HL-60 (cell line): ENCODE data around the gene UQCR11.

Source experiments
- DNase-seq, 2 experiments: peaks; one replicate each; pipeline ENCODE4 v3.0.0-alpha.2; 2010 to 2020; ENCODE audit warnings: low read depth in 1 of 2, low spot score in 1 of 2
- H3K27ac ChIP-seq: fragments of 250-450 bp; sonication (Bioruptor Pico); replicated peaks from 2 replicates; pipeline ENCODE4 v1.5.1; 2020; ENCODE audit warnings: mild to moderate bottlenecking, moderate library complexity
- H3K27me3 ChIP-seq: fragments of 250-450 bp; sonication (Bioruptor Pico); 2 replicates; pipeline ENCODE4 v1.5.1; 2021; ENCODE audit warnings: mild to moderate bottlenecking, moderate library complexity; ENCODE audit not compliant: insufficient read depth, poor library complexity, severe bottlenecking
- H3K4me3 ChIP-seq: replicated peaks from 2 replicates; pipeline ENCODE4 v1.5.1; 2011; ENCODE audit warnings: mild to moderate bottlenecking, control low read depth, low read length; ENCODE audit not compliant: insufficient read depth
- GABPA ChIP-seq: IDR thresholded peaks from 2 replicates; pipeline ENCODE4 v1.6.1; 2012; ENCODE audit warnings: low read depth
- POLR2AphosphoS5 ChIP-seq: IDR thresholded peaks from 2 replicates; pipeline ENCODE4 v1.6.1; 2012; ENCODE audit warnings: low read depth
- SPI1 ChIP-seq: IDR thresholded peaks from 2 replicates; pipeline ENCODE4 v1.6.1; 2012; ENCODE audit warnings: low read depth, mild to moderate bottlenecking, borderline replicate concordance
- TF ChIP-seq, protein P1 (sequence below): IDR thresholded peaks from 2 replicates; pipeline ENCODE4 v1.6.1; 2012; ENCODE audit warnings: low read depth; ENCODE audit not compliant: insufficient replicate concordance
- TF ChIP-seq, protein P2 (sequence below): IDR thresholded peaks from one replicate; pipeline ENCODE4 v1.5.1; 2011; ENCODE audit warnings: low read length, control low read depth, inconsistent platforms; ENCODE audit not compliant: insufficient read depth

The UQCR11 gene

GRCh38 chr19:1634938-1635243 is 29.6 kb upstream of the UQCR11 start:
- no peak overlapping the region for H3K4me3 ChIP-seq
- DNase-seq = no peak
- H3K27ac ChIP-seq = no peak overlapping the region
- no peaks in the 10 kb centered on the region for H3K27me3 ChIP-seq
- TF ChIP-seq, protein P1, sequence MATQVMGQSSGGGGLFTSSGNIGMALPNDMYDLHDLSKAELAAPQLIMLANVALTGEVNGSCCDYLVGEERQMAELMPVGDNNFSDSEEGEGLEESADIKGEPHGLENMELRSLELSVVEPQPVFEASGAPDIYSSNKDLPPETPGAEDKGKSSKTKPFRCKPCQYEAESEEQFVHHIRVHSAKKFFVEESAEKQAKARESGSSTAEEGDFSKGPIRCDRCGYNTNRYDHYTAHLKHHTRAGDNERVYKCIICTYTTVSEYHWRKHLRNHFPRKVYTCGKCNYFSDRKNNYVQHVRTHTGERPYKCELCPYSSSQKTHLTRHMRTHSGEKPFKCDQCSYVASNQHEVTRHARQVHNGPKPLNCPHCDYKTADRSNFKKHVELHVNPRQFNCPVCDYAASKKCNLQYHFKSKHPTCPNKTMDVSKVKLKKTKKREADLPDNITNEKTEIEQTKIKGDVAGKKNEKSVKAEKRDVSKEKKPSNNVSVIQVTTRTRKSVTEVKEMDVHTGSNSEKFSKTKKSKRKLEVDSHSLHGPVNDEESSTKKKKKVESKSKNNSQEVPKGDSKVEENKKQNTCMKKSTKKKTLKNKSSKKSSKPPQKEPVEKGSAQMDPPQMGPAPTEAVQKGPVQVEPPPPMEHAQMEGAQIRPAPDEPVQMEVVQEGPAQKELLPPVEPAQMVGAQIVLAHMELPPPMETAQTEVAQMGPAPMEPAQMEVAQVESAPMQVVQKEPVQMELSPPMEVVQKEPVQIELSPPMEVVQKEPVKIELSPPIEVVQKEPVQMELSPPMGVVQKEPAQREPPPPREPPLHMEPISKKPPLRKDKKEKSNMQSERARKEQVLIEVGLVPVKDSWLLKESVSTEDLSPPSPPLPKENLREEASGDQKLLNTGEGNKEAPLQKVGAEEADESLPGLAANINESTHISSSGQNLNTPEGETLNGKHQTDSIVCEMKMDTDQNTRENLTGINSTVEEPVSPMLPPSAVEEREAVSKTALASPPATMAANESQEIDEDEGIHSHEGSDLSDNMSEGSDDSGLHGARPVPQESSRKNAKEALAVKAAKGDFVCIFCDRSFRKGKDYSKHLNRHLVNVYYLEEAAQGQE = no peak
- TF ChIP-seq GABPA (no peak), POLR2AphosphoS5 (no peak), SPI1 (no peak)
- TF ChIP-seq, protein P2, sequence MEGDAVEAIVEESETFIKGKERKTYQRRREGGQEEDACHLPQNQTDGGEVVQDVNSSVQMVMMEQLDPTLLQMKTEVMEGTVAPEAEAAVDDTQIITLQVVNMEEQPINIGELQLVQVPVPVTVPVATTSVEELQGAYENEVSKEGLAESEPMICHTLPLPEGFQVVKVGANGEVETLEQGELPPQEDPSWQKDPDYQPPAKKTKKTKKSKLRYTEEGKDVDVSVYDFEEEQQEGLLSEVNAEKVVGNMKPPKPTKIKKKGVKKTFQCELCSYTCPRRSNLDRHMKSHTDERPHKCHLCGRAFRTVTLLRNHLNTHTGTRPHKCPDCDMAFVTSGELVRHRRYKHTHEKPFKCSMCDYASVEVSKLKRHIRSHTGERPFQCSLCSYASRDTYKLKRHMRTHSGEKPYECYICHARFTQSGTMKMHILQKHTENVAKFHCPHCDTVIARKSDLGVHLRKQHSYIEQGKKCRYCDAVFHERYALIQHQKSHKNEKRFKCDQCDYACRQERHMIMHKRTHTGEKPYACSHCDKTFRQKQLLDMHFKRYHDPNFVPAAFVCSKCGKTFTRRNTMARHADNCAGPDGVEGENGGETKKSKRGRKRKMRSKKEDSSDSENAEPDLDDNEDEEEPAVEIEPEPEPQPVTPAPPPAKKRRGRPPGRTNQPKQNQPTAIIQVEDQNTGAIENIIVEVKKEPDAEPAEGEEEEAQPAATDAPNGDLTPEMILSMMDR = no peak

- Histone ChIP-seq H3K27ac (no peak overlapping the region), H3K4me3 (no peak overlapping the region), H3K27me3 (no peaks in the 10 kb centered on the region)
- TF ChIP-seq, protein P1 = no peak
- no peak for TF ChIP-seq POLR2AphosphoS5
- no peak for TF ChIP-seq GABPA
- TF ChIP-seq, protein P2 = no peak
- DNase-seq = no peak
Observed at GRCh38 chr19:1634242-1634937, 29.1 kb upstream of the UQCR11 start.

DNA sequence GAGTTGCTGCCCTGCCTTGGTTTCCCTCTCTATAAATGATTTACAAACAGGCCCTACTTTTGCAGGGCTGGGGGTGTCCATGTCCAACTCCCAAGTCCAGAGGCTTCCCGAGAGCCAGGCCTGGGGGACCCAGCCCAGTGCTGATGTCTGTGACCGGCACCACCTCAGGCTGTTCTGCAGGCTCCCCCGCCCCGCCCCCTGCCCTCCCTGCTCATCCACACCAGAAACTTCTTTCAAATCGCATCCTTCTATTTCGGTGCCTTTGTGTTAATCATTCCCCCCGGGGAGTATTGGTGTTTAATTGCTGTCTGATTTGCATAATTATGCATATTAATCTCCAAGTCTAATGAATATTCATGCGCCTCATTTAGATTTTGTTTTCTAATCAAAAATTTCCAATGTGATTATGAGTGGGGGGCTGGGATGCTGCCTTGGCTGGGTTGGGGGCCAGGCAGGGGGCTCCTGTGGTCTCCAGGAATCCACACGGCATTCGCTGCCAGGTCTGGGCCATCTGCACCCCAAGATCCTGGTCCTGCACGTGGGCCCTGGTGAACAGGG is 28.1 kb upstream of the UQCR11 start:
- no peak overlapping the region for H3K27ac ChIP-seq
- TF ChIP-seq GABPA = no peak
- no peak overlapping the region for H3K4me3 ChIP-seq

DNA sequence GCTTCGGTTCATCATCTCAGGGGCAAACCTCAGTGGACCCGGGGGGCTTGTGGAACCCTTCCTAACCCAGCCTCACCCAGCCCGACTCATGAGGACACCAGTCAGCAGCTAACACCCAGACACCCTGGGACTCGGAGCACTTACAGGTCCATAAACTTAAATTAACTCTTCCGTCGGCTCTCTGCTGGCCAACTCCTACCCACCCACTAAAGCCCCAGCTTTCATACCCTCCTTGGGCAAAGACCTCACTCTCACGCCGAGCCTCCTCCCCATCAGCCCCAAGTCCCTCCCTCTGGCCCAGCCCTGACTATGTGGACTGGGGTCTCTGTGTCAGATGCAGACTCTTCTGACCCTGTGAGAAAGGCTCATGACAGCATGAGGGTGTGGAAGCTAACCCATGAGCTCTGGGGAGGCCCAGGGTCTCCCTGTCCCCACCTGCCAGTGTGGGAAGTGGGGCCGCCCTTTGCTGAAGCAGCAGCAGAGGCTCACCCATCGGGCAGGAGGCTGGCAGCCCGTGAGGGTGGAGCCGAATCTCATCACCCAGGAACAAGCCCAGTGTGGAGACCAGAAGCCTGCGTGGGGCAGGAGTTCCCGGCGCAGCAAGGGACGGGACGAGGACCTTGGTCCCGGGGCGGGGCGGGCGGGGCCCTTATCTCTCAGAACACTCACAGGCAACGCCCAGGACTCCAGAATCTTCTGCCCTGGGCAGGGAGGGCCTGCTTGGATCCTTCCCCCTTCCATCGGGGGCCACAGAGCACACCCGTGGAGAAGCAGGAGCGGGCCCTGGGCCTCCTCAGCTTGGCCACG is 27.4 kb upstream of the UQCR11 start:
- no peak overlapping the region for H3K4me3 ChIP-seq
- no peaks in the 10 kb centered on the region for H3K27me3 ChIP-seq
- TF ChIP-seq SPI1 = no peak
- no peak for TF ChIP-seq GABPA
- TF ChIP-seq, protein P1 = no peak
- TF ChIP-seq, protein P2 = no peak
- no peak for TF ChIP-seq POLR2AphosphoS5
- no peak for DNase-seq
- H3K27ac ChIP-seq = no peak overlapping the region

More for the DNA sequence above, 28.1 kb upstream of the UQCR11 start:
- DNase-seq = no peak
- no peaks in the 10 kb centered on the region for H3K27me3 ChIP-seq
